MV-4-11 (cell line): ENCODE data around the gene AK1.

Experiments used
- DNase-seq: peaks from one replicate; lab custom pipeline; 2025; lab: John Stamatoyannopoulos, UW

AK1 gene

GRCh38 chr9:127908660-127908926 lies 31.1 kb upstream of the AK1 start:
- DNase-seq = no peak

GRCh38 chr9:127907867-127908659 lies 30.6 kb upstream of the AK1 start:
- no peak for DNase-seq

- DNase-seq = no peak
Observed at GRCh38 chr9:127905788-127906191, 28.3 kb upstream of the AK1 start.

- DNase-seq = no peak
Observed at GRCh38 chr9:127905004-127905728, 27.7 kb upstream of the AK1 start.

GRCh38 chr9:127904561-127905003 lies 27.1 kb upstream of the AK1 start:
- no peak for DNase-seq

GRCh38 chr9:127903557-127904475 lies 26.3 kb upstream of the AK1 start:
- DNase-seq = no peak

- peak; percentile 58 for DNase-seq
Observed at GRCh38 chr9:127899128-127899943, 21.9 kb upstream of the AK1 start, which contains the start of gene ST6GALNAC6. Gene ST6GALNAC6 (minus strand): TSS chr9:127899603. CDS start chr9:127897981, 1,622 bp downstream.

GRCh38 chr9:127898433-127899127 lies 21.1 kb upstream of the AK1 start:
- no peak for DNase-seq

- DNase-seq = peak; percentile 89
Observed at GRCh38 chr9:127897193-127897692, 19.8 kb upstream of the AK1 start.

- no peak for DNase-seq
Observed at GRCh38 chr9:127896395-127897192, 19.1 kb upstream of the AK1 start.

GRCh38 chr9:127895811-127896210 lies 18.3 kb upstream of the AK1 start:
- no peak for DNase-seq

GRCh38 chr9:127893392-127893791 lies 15.9 kb upstream of the AK1 start:
- no peak for DNase-seq

- no peak for DNase-seq
Observed at GRCh38 chr9:127892831-127893230, 15.4 kb upstream of the AK1 start.

GRCh38 chr9:127890053-127890452 lies 12.6 kb upstream of the AK1 start:
- DNase-seq = no peak

GRCh38 chr9:127887792-127888191 lies 10.3 kb upstream of the AK1 start:
- DNase-seq = peak; percentile 27

- no peak for DNase-seq
Observed at GRCh38 chr9:127886401-127886972, 9.0 kb upstream of the AK1 start.

- no peak for DNase-seq
Observed at GRCh38 chr9:127885508-127886281, 8.2 kb upstream of the AK1 start.

- no peak for DNase-seq
Observed at GRCh38 chr9:127884976-127885490, 7.6 kb upstream of the AK1 start.
